Right ventricle myocardium inferior (tissue), 1 donor: Measurements from ENCODE around the gene PCDHB10. TPM values are rescaled to one million over a fixed set of nuclear protein-coding genes. Genes with fewer than 3 reads are reported as not detected.
"Not testable (repeated sequence)": the region's sequence is repeated elsewhere in the genome, so short reads cannot be mapped to it uniquely, and the experiment has no call there.

Experiments used
- ATAC-seq: fragments of 200-7000 bp; cut with Tn5 transposase; one replicate; pipeline ENCODE4 v1.9.1; 2020; ENCODE audit warnings: mild to moderate bottlenecking, moderate library complexity
- DNase-seq: peaks from one replicate; pipeline ENCODE4 v3.0.0; 2021; ENCODE audit errors: missing footprints
- intact Hi-C: fragments of 100-400 bp; cut with DNase I; formaldehyde crosslinking; loops from one replicate; pipeline ENCODE4 v1.11.0; 2022
- total RNA-seq: library from RNA; stranded (reverse); fragmentation: NEBNext Ultra II Directional; extraction: Animal tissue kit (Norgen Biotek cat#: 25700); gene quantifications from one replicate; pipeline ENCODE4 v1.2.1, GENCODE V29; 2021
- donor health status: DM: no; HTN: yes; CAD: no; lungs with severe emphysema.

The PCDHB10 gene
- total RNA-seq, 1 donor from 2014 or later: 0.84 TPM

DNA sequence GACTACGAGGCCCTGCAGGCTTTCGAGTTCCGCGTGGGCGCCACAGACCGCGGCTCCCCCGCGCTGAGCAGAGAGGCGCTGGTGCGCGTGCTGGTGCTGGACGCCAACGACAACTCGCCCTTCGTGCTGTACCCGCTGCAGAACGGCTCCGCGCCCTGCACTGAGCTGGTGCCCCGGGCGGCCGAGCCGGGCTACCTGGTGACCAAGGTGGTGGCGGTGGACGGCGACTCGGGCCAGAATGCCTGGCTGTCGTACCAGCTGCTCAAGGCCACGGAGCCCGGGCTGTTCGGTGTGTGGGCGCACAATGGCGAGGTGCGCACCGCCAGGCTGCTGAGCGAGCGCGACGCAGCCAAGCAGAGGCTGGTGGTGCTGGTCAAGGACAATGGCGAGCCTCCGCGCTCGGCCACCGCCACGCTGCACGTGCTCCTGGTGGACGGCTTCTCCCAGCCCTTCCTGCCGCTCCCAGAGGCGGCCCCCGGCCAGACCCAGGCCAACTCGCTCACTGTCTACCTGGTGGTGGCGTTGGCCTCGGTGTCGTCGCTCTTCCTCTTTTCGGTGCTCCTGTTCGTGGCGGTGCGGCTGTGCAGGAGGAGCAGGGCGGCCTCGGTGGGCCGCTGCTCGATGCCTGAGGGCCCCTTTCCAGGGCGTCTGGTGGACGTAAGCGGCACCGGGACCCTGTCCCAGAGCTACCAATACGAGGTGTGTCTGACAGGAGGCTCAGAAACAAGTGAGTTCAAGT lies 7.9 kb upstream of the PCDHB10 start:
- intact Hi-C loops, ATAC-seq, DNase-seq: not testable (repeated sequence)

DNA sequence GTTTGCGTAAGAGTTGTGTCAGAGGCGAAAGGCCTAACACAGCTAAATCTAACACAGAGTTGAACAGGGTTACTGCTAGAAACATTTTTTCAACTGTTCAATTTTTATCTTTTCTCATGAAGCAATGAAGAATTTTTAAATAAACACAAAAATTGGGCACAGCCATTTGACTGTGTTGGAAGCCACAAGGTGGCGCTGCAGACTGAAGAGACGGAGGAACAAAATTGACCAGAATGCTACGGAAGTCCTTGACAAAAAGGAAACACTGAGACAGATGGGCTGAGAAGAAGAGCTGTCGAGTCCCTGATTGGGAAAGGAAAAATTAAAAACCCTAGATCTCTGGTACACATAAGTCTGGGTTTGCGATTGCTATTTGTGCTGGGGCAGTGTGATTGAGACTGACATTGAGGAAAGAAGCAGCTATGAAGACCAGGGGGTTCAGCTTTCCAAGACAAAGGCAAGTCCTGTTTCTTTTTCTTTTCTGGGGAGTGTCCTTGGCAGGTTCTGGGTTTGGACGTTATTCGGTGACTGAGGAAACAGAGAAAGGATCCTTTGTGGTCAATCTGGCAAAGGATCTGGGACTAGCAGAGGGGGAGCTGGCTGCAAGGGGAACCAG lies 5.1 kb upstream of the PCDHB10 start, which contains the start of gene PCDHB9:
PCDHB9 (plus strand) TSS at position 265 of the 616 bp plus-strand sequence; CDS start at position 423, 158 bp downstream.
- no peak for ATAC-seq
- intact Hi-C loops: no loop called here
- DNase-seq: no peak

DNA sequence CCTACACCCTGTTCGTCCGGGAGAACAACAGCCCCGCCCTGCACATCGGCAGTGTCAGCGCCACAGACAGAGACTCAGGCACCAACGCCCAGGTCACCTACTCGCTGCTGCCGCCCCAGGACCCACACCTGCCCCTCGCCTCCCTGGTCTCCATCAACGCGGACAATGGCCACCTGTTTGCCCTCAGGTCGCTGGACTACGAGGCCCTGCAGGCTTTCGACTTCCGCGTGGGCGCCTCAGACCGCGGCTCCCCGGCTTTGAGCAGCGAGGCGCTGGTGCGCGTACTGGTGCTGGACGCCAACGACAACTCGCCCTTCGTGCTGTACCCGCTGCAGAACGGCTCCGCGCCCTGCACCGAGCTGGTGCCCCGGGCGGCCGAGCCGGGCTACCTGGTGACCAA lies 3.5 kb upstream of the PCDHB10 start:
- ATAC-seq, intact Hi-C loops, DNase-seq: not testable (repeated sequence)

DNA sequence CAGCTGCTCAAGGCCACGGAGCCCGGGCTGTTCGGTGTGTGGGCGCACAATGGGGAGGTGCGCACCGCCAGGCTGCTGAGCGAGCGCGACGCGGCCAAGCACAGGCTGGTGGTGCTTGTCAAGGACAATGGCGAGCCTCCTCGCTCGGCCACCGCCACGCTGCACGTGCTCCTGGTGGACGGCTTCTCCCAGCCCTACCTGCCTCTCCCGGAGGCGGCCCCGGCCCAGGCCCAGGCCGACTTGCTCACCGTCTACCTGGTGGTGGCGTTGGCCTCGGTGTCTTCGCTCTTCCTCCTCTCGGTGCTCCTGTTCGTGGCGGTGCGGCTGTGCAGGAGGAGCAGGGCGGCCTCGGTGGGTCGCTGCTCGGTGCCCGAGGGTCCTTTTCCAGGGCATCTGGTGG lies 3.0 kb upstream of the PCDHB10 start:
- ATAC-seq, DNase-seq, intact Hi-C loops: not testable (repeated sequence)

DNA sequence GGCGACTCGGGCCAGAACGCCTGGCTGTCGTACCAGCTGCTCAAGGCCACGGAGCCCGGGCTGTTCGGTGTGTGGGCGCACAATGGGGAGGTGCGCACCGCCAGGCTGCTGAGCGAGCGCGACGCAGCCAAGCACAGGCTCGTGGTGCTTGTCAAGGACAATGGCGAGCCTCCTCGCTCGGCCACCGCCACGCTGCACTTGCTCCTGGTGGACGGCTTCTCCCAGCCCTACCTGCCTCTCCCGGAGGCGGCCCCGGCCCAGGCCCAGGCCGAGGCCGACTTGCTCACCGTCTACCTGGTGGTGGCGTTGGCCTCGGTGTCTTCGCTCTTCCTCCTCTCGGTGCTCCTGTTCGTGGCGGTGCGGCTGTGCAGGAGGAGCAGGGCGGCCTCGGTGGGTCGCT lies 2.2 kb downstream of the PCDHB10 start:
- ATAC-seq, intact Hi-C loops, DNase-seq: not testable (repeated sequence)

DNA sequence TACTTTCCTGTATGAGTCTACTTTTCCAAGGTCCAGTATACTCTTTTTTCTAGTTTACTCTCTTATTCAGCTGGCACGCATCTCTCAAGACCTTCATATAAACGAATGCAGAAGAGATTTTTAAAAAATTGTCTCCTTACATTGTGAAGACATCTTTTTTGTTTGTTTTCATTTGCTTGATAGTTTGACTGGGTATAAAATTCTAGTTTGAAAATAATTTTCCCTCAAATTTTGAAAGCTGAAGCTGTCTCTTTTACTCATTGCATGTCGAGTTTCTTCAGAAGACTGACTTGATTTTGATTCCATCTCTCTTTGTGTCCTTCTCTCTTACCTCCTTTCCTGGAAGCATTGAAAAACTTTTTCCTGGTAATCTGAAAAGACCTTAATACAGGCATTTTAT lies 4.2 kb downstream of the PCDHB10 start:
- no peak for DNase-seq
- no peak for ATAC-seq
- intact Hi-C loops: no loop called here

DNA sequence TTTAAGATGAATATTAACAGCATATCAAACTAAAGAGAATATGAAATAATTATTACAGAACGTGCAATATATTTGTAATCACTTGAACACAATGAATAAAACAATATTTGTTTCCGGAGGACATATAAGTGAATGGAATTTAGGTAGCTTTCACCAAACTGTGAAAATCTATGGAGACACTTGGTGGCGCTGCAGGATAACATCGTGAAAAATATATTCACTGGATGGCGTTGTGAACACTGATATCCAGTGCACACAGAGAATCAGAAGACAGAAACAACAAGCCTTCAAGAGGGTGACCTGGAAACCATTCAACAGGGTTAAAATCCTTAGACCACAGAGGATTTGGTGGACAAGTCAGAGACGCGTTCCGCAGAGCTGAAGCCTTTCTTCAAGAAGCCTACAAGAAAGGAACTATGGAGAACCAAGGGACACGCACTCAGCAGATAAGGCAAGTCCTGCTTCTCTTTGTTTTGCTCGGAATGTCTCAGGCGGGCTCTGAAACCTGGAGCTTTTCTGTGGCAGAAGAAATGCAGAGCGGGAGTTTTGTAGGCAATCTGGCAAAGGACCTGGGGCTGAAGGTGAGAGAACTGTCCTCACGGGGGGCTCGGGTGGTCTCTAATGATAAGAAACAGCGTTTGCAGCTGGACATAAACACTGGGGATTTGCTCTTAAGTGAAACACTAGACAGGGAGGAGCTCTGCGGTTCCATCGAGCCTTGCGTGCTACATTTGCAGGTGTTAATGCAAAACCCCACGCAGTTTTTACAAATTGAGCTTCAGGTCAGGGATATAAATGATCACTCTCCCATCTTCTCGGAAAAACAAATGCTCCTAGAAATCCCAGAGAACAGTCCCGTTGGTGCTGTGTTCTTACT lies 7.4 kb downstream of the PCDHB10 start, which contains the start of gene PCDHB11:
PCDHB11 (plus strand) TSS at position 269 of the 877 bp plus-strand sequence; CDS start at position 417, 148 bp downstream.
- no peak for DNase-seq
- ATAC-seq: no peak
- intact Hi-C loops: no loop called here

DNA sequence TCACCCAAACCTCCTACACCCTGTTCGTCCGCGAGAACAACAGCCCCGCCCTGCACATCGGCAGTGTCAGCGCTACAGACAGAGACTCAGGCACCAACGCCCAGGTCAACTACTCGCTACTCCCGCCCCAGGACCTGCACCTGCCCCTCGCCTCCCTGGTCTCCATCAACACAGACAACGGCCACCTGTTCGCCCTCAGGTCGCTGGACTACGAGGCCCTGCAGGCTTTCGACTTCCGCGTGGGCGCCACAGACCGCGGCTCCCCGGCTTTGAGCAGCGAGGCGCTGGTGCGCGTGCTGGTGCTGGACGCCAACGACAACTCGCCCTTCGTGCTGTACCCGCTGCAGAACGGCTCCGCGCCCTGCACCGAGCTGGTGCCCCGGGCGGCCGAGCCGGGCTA lies 9.0 kb downstream of the PCDHB10 start:
- intact Hi-C loops, DNase-seq, ATAC-seq: not testable (repeated sequence)

DNA sequence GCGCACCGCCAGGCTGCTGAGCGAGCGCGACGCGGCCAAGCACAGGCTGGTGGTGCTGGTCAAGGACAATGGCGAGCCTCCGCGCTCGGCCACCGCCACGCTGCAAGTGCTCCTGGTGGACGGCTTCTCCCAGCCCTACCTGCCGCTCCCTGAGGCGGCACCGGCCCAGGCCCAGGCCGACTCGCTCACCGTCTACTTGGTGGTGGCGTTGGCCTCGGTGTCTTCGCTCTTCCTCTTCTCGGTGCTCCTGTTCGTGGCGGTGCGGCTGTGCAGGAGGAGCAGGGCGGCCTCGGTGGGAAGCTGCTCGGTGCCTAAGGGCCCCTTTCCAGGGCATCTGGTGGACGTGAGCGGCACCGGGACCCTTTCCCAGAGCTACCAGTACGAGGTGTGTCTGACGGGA lies 9.5 kb downstream of the PCDHB10 start:
- DNase-seq, ATAC-seq, intact Hi-C loops: not testable (repeated sequence)

DNA sequence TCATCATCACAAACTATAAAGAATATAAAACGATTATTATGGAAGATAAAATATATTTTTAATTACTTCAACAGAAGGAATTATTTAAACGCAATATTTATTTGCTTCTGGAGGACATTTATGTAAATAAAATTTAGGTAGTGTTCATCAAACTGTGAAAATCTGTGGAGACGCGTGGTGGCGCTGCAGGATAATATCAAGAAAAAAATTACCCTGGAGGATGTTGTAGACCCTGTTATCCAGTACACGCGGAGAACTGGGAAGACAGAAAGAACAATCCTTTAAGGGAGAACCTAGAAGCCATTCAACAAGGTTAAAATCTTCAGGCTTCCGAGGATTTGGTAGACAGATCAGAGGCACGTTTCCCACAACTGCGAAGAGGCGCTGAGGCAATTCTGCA lies 16.3 kb downstream of the PCDHB10 start, which contains the start of gene PCDHB12:
PCDHB12 (plus strand) TSS at position 242 of the 400 bp plus-strand sequence. CDS start 189 bp downstream, outside the sequence.
- intact Hi-C loops: no loop called here

DNA sequence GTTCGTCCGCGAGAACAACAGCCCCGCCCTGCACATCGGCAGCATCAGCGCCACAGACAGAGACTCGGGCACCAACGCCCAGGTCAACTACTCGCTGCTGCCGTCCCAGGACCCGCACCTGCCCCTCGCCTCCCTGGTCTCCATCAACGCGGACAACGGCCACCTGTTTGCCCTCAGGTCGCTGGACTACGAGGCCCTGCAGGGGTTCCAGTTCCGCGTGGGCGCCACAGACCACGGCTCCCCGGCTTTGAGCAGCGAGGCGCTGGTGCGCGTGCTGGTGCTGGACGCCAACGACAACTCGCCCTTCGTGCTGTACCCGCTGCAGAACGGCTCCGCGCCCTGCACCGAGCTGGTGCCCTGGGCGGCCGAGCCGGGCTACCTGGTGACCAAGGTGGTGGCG lies 18.1 kb downstream of the PCDHB10 start:
- intact Hi-C loops: loop anchor here (10.0 kb wide), 1 partner anchor 115 kb away; the partner anchor contains the start of gene TAF7
- ATAC-seq, DNase-seq: not testable (repeated sequence)

More for the DNA sequence above, 16.3 kb downstream of the PCDHB10 start, which contains the start of gene PCDHB12:
- ATAC-seq: no peak
- no peak for DNase-seq

DNA sequence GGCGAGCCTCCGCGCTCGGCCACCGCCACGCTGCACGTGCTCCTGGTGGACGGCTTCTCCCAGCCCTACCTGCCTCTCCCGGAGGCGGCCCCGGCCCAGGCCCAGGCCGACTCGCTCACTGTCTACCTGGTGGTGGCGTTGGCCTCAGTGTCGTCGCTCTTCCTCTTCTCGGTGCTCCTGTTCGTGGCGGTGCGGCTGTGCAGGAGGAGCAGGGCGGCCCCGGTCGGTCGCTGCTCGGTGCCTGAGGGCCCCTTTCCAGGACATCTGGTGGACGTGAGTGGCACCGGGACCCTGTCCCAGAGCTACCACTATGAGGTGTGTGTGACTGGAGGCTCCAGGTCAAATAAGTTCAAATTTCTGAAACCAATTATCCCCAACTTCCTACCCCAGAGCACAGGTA lies 18.7 kb downstream of the PCDHB10 start:
- intact Hi-C loops: loop anchor here (10.0 kb wide), 1 partner anchor 114 kb away; the partner anchor contains the start of gene TAF7
- not testable (repeated sequence) for ATAC-seq, DNase-seq

DNA sequence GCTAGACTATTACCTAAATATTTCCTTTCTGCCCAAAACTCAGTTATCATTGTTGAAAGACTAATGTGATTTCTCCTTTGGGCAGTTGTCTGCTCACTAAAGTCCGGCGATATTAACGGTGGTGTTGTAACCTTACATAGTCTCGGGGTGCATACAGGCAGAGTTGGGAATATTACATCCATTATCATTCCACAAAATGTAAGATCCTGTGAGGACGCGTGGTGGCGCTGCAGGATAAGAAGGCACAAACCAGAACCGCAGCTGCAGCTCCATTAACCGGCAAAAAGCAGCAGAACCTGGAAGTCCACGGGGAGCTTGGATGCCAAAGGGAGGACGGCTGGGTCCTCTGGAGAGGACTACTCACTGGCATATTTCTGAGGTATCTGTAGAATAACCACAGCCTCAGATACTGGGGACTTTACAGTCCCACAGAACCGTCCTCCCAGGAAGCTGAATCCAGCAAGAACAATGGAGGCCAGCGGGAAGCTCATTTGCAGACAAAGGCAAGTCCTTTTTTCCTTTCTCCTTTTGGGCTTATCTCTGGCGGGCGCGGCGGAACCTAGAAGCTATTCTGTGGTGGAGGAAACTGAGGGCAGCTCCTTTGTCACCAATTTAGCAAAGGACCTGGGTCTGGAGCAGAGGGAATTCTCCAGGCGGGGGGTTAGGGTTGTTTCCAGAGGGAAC lies 21.6 kb downstream of the PCDHB10 start, which contains the start of gene PCDHB13:
PCDHB13 (plus strand) TSS at position 264 of the 684 bp plus-strand sequence; CDS start at position 469, 205 bp downstream.
- intact Hi-C loops: loop anchor here (10.0 kb wide), 1 partner anchor 111 kb away; the partner anchor contains the start of gene TAF7

DNA sequence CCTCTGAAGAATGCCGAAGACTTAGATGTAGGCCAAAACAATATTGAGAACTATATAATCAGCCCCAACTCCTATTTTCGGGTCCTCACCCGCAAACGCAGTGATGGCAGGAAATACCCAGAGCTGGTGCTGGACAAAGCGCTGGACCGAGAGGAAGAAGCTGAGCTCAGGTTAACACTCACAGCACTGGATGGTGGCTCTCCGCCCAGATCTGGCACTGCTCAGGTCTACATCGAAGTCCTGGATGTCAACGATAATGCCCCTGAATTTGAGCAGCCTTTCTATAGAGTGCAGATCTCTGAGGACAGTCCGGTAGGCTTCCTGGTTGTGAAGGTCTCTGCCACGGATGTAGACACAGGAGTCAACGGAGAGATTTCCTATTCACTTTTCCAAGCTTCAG lies 22.4 kb downstream of the PCDHB10 start:
- intact Hi-C loops: loop anchor here (10.0 kb wide), 1 partner anchor 110 kb away; the partner anchor contains the start of gene TAF7
- not testable (repeated sequence) for ATAC-seq, DNase-seq

More for the DNA sequence above, 21.6 kb downstream of the PCDHB10 start, which contains the start of gene PCDHB13:
- peak; percentile 80 for DNase-seq
- ATAC-seq: peak; percentile 81

DNA sequence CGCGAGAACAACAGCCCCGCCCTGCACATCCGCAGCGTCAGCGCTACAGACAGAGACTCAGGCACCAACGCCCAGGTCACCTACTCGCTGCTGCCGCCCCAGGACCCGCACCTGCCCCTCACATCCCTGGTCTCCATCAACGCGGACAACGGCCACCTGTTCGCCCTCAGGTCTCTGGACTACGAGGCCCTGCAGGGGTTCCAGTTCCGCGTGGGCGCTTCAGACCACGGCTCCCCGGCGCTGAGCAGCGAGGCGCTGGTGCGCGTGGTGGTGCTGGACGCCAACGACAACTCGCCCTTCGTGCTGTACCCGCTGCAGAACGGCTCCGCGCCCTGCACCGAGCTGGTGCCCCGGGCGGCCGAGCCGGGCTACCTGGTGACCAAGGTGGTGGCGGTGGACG lies 23.4 kb downstream of the PCDHB10 start:
- intact Hi-C loops: loop anchor here (10.0 kb wide), 1 partner anchor 109 kb away; the partner anchor contains the start of gene TAF7

DNA sequence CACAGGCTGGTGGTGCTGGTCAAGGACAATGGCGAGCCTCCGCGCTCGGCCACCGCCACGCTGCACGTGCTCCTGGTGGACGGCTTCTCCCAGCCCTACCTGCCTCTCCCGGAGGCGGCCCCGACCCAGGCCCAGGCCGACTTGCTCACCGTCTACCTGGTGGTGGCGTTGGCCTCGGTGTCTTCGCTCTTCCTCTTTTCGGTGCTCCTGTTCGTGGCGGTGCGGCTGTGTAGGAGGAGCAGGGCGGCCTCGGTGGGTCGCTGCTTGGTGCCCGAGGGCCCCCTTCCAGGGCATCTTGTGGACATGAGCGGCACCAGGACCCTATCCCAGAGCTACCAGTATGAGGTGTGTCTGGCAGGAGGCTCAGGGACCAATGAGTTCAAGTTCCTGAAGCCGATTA lies 23.9 kb downstream of the PCDHB10 start:
- intact Hi-C loops: loop anchor here (10.0 kb wide), 1 partner anchor 109 kb away; the partner anchor contains the start of gene TAF7

More for the DNA sequence above, 23.4 kb downstream of the PCDHB10 start:
- not testable (repeated sequence) for ATAC-seq, DNase-seq

DNA sequence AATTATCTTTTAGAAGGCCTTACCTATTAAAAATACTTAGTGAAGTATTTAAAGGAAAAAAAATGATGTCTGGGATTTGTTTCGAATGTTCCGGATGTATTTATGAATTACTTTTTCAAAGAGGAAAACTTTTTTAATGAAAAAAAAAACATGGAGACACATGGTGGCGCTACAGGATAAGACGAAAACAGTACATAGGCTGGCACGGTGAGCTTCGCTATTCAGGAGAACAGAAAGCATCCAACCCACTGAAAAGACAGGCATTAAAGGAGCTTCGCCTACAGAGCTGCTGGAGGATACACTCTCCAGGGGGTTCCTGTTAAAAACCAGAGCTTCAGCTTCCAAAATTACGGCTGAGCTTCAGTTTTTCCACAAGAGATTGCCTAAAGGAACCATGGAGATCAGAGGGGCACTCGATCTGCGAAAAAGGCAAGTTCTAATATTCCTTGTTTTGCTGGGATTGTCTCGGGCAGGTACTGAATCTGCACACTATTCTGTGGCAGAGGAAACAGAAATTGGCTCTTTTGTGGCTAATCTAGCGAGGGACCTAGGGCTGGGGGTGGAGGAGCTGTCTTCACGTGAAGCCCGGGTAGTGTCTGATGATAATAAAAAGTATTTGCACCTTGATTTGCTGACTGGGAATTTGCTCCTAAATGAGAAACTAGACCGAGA lies 31.1 kb downstream of the PCDHB10 start, which contains the start of gene PCDHB14:
PCDHB14 (plus strand) TSS at position 232 of the 672 bp plus-strand sequence; CDS start at position 395, 163 bp downstream.
- ATAC-seq (no peak), DNase-seq (no peak)
- intact Hi-C loops: no loop called here

More for the DNA sequence above, 23.9 kb downstream of the PCDHB10 start:
- DNase-seq, ATAC-seq: not testable (repeated sequence)
